ENCODE data around the gene SFMBT2.

Gene SFMBT2

GRCh38 chr10:7364474-7364873 lies 46.4 kb downstream of the SFMBT2 start:
- no peak for DNase-seq (ENCODE audit: low spot score)

- DNase-seq (ENCODE audit: low spot score), result no peak
Measured at GRCh38 chr10:7363700-7364099, 47.1 kb downstream of the SFMBT2 start.

- DNase-seq (ENCODE audit: low spot score), result no peak
Measured at GRCh38 chr10:7362471-7362870, 48.4 kb downstream of the SFMBT2 start.

- DNase-seq (ENCODE audit: low spot score), result no peak
Measured at GRCh38 chr10:7361316-7361715, 49.5 kb downstream of the SFMBT2 start.

- DNase-seq (ENCODE audit: low spot score), result no peak
Measured at GRCh38 chr10:7359954-7360353, 50.9 kb downstream of the SFMBT2 start.

- no peak for DNase-seq (ENCODE audit: low spot score)
Measured at GRCh38 chr10:7359356-7359755, 51.5 kb downstream of the SFMBT2 start.

GRCh38 chr10:7357193-7357592 lies 53.6 kb downstream of the SFMBT2 start:
- DNase-seq (ENCODE audit: low spot score), result no peak

- no peak for DNase-seq (ENCODE audit: low spot score)
Measured at GRCh38 chr10:7354330-7355047, 56.3 kb downstream of the SFMBT2 start.

- no peak for DNase-seq (ENCODE audit: low spot score)
Measured at GRCh38 chr10:7351894-7352293, 58.9 kb downstream of the SFMBT2 start.

GRCh38 chr10:7350541-7351195 lies 60.2 kb downstream of the SFMBT2 start:
- no peak for DNase-seq (ENCODE audit: low spot score)

GRCh38 chr10:7345717-7346116 lies 65.1 kb downstream of the SFMBT2 start:
- no peak for DNase-seq (ENCODE audit: low spot score)

- DNase-seq (ENCODE audit: low spot score), result no peak
Measured at GRCh38 chr10:7343040-7343439, 67.8 kb downstream of the SFMBT2 start.

GRCh38 chr10:7340179-7340874 lies 70.5 kb downstream of the SFMBT2 start:
- peak; percentile 78 for DNase-seq (ENCODE audit: low spot score)

GRCh38 chr10:7339510-7339909 lies 71.3 kb downstream of the SFMBT2 start:
- DNase-seq (ENCODE audit: low spot score), result no peak

GRCh38 chr10:7338469-7338868 lies 72.4 kb downstream of the SFMBT2 start:
- DNase-seq (ENCODE audit: low spot score), result no peak

- DNase-seq (ENCODE audit: low spot score), result no peak
Measured at GRCh38 chr10:7337431-7338171, 73.2 kb downstream of the SFMBT2 start.

- DNase-seq (ENCODE audit: low spot score), result no peak
Measured at GRCh38 chr10:7335977-7336376, 74.9 kb downstream of the SFMBT2 start.

GRCh38 chr10:7334642-7334964 lies 76.2 kb downstream of the SFMBT2 start:
- no peak for DNase-seq (ENCODE audit: low spot score)

- DNase-seq (ENCODE audit: low spot score), result peak; percentile 16
Measured at GRCh38 chr10:7333961-7334641, 76.7 kb downstream of the SFMBT2 start.

- no peak for DNase-seq (ENCODE audit: low spot score)
Measured at GRCh38 chr10:7329219-7329618, 81.6 kb downstream of the SFMBT2 start.

GRCh38 chr10:7327885-7328284 lies 82.9 kb downstream of the SFMBT2 start:
- DNase-seq (ENCODE audit: low spot score), result no peak

GRCh38 chr10:7322623-7323022 lies 88.2 kb downstream of the SFMBT2 start:
- DNase-seq (ENCODE audit: low spot score), result no peak

All from cerebellar cortex (tissue), 1 donor.